Neural cell (in vitro differentiated cells): ENCODE results near the gene HNRNPLL. TPM values are rescaled to one million over a fixed set of nuclear protein-coding genes. Genes with fewer than 3 reads are reported as not detected.

Experiments used
- H2AFZ ChIP-seq: fragments of 200-600, 300-800 bp; sonication (generic), shearing (Covaris generic); 2 replicates; pipeline ENCODE4 v1.6.0; 2014; ENCODE audit warnings: low read depth, mild to moderate bottlenecking, antibody characterized with exemption, low read length, moderate library complexity
- H3F3A ChIP-seq: fragments of 200-600 bp; shearing (Covaris generic); 2 replicates; pipeline ENCODE4 v1.6.1; 2016; ENCODE audit warnings: mild to moderate bottlenecking, moderate library complexity, mixed read lengths, antibody characterized with exemption, low read length; ENCODE audit not compliant: insufficient read depth, poor library complexity, severe bottlenecking
- H3K27ac ChIP-seq: fragments of 200-600, 300-800 bp; sonication (generic), shearing (Covaris generic); 2 replicates; pipeline ENCODE4 v1.5.1; 2014; ENCODE audit warnings: mild to moderate bottlenecking, low read length, moderate library complexity
- H3K27me3 ChIP-seq: fragments of 300-800, 200-600 bp; sonication (generic), shearing (Covaris generic); 2 replicates; pipeline ENCODE4 v1.6.0; 2014; ENCODE audit warnings: mild to moderate bottlenecking, low read depth, low read length, moderate library complexity; ENCODE audit not compliant: insufficient read depth
- H3K36me3 ChIP-seq: fragments of 300-800, 200-600 bp; sonication (generic), shearing (Covaris generic); 2 replicates; pipeline ENCODE4 v1.5.1; 2014; ENCODE audit warnings: mild to moderate bottlenecking, antibody characterized with exemption, low read length, moderate library complexity; ENCODE audit not compliant: insufficient read depth
- H3K4me2 ChIP-seq: fragments of 300-800, 200-600 bp; sonication (generic), shearing (Covaris generic); 2 replicates; pipeline ENCODE4 v1.6.0; 2014; ENCODE audit warnings: mild to moderate bottlenecking, low read length
- H3K4me3 ChIP-seq: fragments of 300-800, 200-600 bp; sonication (generic), shearing (Covaris generic); 2 replicates; pipeline ENCODE4 v1.5.1; 2014; ENCODE audit warnings: mild to moderate bottlenecking, low read length, moderate library complexity
- H3K79me2 ChIP-seq: fragments of 200-600 bp; shearing (Covaris generic); replicated peaks from 2 replicates; pipeline ENCODE4 v1.6.0; 2014; ENCODE audit warnings: mild to moderate bottlenecking, low read length, moderate library complexity; ENCODE audit not compliant: insufficient read depth
- H3K9ac ChIP-seq: fragments of 300-800, 200-600 bp; sonication (generic), shearing (Covaris generic); 2 replicates; pipeline ENCODE4 v1.6.1; 2016; ENCODE audit warnings: mild to moderate bottlenecking, low read length, mixed read lengths
- H3K9me2 ChIP-seq: fragments of 200-600 bp; shearing (Covaris generic); 2 replicates; pipeline ENCODE4 v1.6.1; 2016; ENCODE audit warnings: mild to moderate bottlenecking, low read length, mixed read lengths; ENCODE audit not compliant: insufficient read depth
- H3K9me3 ChIP-seq: fragments of 200-600, 300-800 bp; sonication (generic), shearing (Covaris generic); 2 replicates; pipeline ENCODE4 v1.6.1; 2016; ENCODE audit warnings: mild to moderate bottlenecking, mixed run types, low read length, moderate library complexity, mixed read lengths
- H4K20me1 ChIP-seq: fragments of 200-600 bp; shearing (Covaris generic); 2 replicates; pipeline ENCODE4 v1.6.1; 2016; ENCODE audit warnings: mild to moderate bottlenecking, mixed run types; ENCODE audit not compliant: insufficient read depth
- CTCF ChIP-seq: fragments of 450-650 bp; IDR thresholded peaks from 2 replicates; pipeline ENCODE4 v1.5.1; 2014; ENCODE audit warnings: antibody characterized with exemption, mild to moderate bottlenecking, moderate library complexity; ENCODE audit not compliant: poor library complexity, severe bottlenecking
- EP300 ChIP-seq: fragments of 450-650 bp; conservative IDR thresholded peaks from 2 replicates; pipeline ENCODE4 v1.6.1; 2014; ENCODE audit warnings: antibody characterized with exemption, mild to moderate bottlenecking, moderate library complexity; ENCODE audit not compliant: poor library complexity, severe bottlenecking
- EZH2 ChIP-seq: fragments of 200-600, 300-800 bp; shearing (Covaris generic), sonication (generic); IDR thresholded peaks from 2 replicates; pipeline ENCODE4 v1.6.1; 2014; ENCODE audit warnings: antibody characterized with exemption, low read length, borderline replicate concordance, mild to moderate bottlenecking; ENCODE audit not compliant: insufficient read depth, poor library complexity, severe bottlenecking
- MXI1 ChIP-seq: fragments of 450-650 bp; conservative IDR thresholded peaks from 2 replicates; pipeline ENCODE4 v1.6.1; 2014; ENCODE audit warnings: antibody characterized with exemption, mild to moderate bottlenecking; ENCODE audit not compliant: poor library complexity, severe bottlenecking
- POLR2AphosphoS5 ChIP-seq: IDR thresholded peaks from 2 replicates; pipeline ENCODE4 v1.6.1; 2012
- RAD21 ChIP-seq: fragments of 450-650 bp; conservative IDR thresholded peaks from 2 replicates; pipeline ENCODE4 v1.6.1; 2014; ENCODE audit warnings: antibody characterized with exemption, mild to moderate bottlenecking, moderate library complexity
- REST ChIP-seq: IDR thresholded peaks from 2 replicates; pipeline ENCODE4 v1.6.1; 2012; ENCODE audit warnings: borderline replicate concordance
- SMC3 ChIP-seq: fragments of 450-650 bp; conservative IDR thresholded peaks from 2 replicates; pipeline ENCODE4 v1.6.1; 2014; ENCODE audit warnings: antibody characterized with exemption, mild to moderate bottlenecking, moderate library complexity; ENCODE audit not compliant: poor library complexity
- TAF1 ChIP-seq: IDR thresholded peaks from 2 replicates; pipeline ENCODE4 v1.6.1; 2012; ENCODE audit warnings: low read depth
- polyA plus RNA-seq: library from polyadenylated mRNA; depleted of rRNA; stranded (reverse); fragments of >200 nt; gene quantifications from 2 replicates; pipeline ENCODE4 v1.2.3, GENCODE V29; 2014

Gene HNRNPLL
- polyA plus RNA-seq, 1 donor from 2014 or later, result 63.5 TPM

- no peaks in the 10 kb centered on the region for H3K9me3 ChIP-seq
- no peak overlapping the region for H3K27ac ChIP-seq
- no peak for TF ChIP-seq MXI1
- no peak for TF ChIP-seq RAD21
- no peak for TF ChIP-seq SMC3
- no peak for TF ChIP-seq POLR2AphosphoS5
- no peak for TF ChIP-seq EZH2
- H3K27me3 ChIP-seq, result no peaks in the 10 kb centered on the region
- H3K4me2 ChIP-seq, result no peak overlapping the region
- no peaks in the 10 kb centered on the region for H3K36me3 ChIP-seq
- H3K9me2 ChIP-seq, result no peaks in the 10 kb centered on the region
- H3K79me2 ChIP-seq, result no peaks in the 10 kb centered on the region
- no peaks in the 10 kb centered on the region for H3F3A ChIP-seq
- H3K4me3 ChIP-seq, result no peak overlapping the region
- no peak overlapping the region for H2AFZ ChIP-seq
- H3K9ac ChIP-seq, result no peak overlapping the region
- no peaks in the 10 kb centered on the region for H4K20me1 ChIP-seq
Measured at GRCh38 chr2:38619458-38620164, 16.9 kb upstream of the HNRNPLL start.

- Histone ChIP-seq H3K27ac (no peak overlapping the region), H3K9me3 (no peaks in the 10 kb centered on the region), H3K79me2 (no peaks in the 10 kb centered on the region), H4K20me1 (no peaks in the 10 kb centered on the region), H2AFZ (no peak overlapping the region), H3K36me3 (no peaks in the 10 kb centered on the region), H3K4me3 (no peak overlapping the region), H3K27me3 (no peaks in the 10 kb centered on the region), H3K9me2 (no peaks in the 10 kb centered on the region), H3F3A (no peaks in the 10 kb centered on the region), H3K9ac (no peak overlapping the region), H3K4me2 (no peak overlapping the region)
- TF ChIP-seq EP300 (no peak), SMC3 (no peak), POLR2AphosphoS5 (no peak), CTCF (no peak), TAF1 (no peak), REST (no peak), RAD21 (no peak), EZH2 (no peak), MXI1 (no peak)
Measured at GRCh38 chr2:38617301-38617700, 14.6 kb upstream of the HNRNPLL start.
